HTR-8/SVneo (cell line): ENCODE data around the gene CTNNA3.

ENCODE experiments used
- DNase-seq: peaks from one replicate; pipeline ENCODE4 v3.0.0; 2011; ENCODE audit warnings: low spot score, mixed read lengths; ENCODE audit not compliant: insufficient read length
- FAIRE-seq: peaks from 2 replicates; lab custom pipeline; 2011; peaks lifted over from hg19 to GRCh38; lab: Jason Lieb, UNC

Gene CTNNA3

DNA sequence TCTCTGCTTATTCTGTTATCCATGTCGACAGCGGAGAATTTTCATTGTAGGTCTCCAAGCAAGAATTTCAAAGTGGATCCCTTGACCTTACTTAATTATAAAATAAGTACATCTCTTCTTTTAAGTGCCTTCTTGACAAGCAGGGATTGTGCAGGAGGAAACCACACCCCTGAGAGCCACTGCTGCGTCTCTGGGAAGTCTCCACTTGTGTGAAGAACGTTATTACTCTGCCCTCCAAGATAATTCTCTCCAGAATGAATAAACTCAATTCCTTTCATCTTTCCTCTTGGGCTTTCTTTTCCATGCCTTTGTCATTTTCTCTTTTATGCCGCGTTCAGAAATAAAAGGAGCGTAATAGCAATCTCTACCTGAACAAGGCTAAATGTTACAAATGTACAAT lies 1801.0 kb downstream of the CTNNA3 start:
- FAIRE-seq (no peak), DNase-seq (no peak)

GRCh38 chr10:65894379-65894778 lies 1801.6 kb downstream of the CTNNA3 start:
- FAIRE-seq (no peak), DNase-seq (no peak)

DNA sequence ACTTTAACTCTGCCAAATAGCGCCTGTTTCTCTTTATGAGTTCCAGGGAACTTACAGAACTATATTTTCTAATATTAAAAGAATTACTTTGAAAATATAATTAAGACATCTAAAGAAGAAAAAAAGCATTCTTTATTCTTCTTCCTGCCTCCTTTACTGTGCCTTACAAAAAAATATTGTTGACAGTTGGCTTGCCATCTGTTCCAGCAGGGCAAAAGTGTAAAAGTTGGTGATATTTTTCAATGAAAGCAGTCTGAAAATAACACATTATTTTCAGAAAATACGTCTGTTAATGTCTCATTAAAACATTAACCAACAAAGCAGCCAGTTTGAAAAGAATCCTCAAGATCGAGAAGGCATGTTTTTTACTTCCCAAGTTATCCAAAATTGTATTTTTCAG lies 1802.3 kb downstream of the CTNNA3 start:
- no peak for DNase-seq
- no peak for FAIRE-seq

- DNase-seq (no peak), FAIRE-seq (no peak)
Observed at GRCh38 chr10:65892284-65892683, 1803.7 kb downstream of the CTNNA3 start.

DNA sequence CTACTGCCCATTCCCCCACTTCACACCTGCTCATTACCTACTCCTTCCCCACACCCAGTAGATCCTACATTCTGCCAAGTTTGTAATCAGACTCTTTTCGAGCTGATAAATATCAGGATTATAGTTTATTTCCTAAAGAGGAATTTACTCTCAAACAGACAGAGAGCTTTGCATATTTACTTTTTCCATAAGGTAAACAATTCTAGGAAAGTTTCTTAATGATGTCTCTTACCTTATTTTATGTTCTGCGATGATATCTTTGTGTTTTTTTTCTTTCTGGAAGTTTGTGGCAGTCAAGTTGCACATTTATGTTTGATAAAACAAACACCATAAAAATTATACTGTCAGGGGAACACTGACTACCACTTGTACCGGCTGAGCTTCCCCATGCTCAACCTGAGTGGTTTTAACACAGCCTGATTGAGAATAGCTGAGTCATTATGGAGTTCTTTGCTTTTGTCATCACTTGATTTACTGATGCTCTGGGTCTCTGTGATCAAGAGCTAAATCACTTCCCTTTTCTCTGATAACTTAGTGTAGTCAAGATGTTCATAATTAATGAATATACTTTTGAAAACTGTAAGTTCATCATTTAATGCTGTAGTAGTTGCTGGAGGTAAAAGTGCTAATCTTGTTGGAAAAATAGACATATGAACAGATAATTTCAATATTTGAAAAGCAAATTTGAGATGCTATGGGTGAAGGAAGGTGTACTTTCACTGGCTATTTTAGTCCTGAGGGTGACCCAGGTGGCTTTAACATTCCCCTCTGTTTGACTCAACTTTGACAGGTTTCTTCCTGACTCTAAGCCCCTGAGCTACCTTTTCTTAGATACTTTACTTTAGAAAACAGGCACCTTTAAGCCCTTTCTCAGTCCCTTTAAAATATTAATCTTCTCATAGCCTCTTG lies 1804.7 kb downstream of the CTNNA3 start:
- FAIRE-seq (no peak), DNase-seq (no peak)

GRCh38 chr10:65864529-65864928 lies 1831.5 kb downstream of the CTNNA3 start:
- no peak for DNase-seq
- no peak for FAIRE-seq

GRCh38 chr10:65864036-65864435 lies 1832.0 kb downstream of the CTNNA3 start:
- DNase-seq: no peak
- FAIRE-seq: no peak
